Measurements from ENCODE around the gene MSH5. TPM values are rescaled to one million over a fixed set of nuclear protein-coding genes. Genes with fewer than 3 reads are reported as not detected.

The MSH5 gene
- total RNA-seq (2022; extraction: Qiagen RNA extraction; ENCODE audit: low read depth) = 10.2 to 14.3 TPM (median 13.0 TPM) in 5 replicates

DNA sequence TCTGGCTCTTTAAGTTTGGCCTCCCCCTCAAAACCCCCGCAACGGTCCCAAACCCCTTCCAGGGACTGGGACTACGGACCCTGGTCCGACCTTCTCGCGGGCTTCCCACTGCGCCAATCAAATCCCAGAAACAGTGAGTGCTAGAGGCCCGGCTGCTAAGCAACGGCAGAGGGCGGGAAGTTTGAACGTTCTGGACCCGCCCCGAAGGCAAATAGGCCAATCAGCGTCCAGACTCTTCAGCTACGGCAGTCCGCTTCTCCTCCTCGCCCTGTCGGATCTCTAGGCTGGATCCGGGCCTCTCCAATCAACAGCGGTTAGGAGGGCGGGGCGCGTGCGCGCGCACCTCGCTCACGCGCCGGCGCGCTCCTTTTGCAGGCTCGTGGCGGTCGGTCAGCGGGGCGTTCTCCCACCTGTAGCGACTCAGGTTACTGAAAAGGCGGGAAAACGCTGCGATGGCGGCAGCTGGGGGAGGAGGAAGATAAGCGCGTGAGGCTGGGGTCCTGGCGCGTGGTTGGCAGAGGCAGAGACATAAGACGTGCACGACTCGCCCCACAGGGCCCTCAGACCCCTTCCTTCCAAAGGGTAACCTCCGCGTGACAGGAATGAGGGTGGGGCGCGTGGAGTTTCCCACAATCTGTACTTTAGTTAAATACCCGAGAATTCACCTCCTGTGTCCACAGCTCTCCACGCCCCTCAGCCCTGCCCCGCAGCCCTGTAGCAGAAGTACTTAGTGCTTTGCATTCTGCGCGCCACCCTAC lies at the start of gene MSH5:
Gene MSH5, plus strand, starts transcription at position 367 of the 758 bp plus-strand sequence. CDS start 462 bp downstream, outside the sequence.

GRCh38 chr6:31702819-31703716 lies 36.7 kb upstream of the MSH5 start, which contains the start of gene ABHD16A:
Gene ABHD16A (minus strand): TSS chr6:31703324. CDS start chr6:31703281, 43 bp downstream.

DNA sequence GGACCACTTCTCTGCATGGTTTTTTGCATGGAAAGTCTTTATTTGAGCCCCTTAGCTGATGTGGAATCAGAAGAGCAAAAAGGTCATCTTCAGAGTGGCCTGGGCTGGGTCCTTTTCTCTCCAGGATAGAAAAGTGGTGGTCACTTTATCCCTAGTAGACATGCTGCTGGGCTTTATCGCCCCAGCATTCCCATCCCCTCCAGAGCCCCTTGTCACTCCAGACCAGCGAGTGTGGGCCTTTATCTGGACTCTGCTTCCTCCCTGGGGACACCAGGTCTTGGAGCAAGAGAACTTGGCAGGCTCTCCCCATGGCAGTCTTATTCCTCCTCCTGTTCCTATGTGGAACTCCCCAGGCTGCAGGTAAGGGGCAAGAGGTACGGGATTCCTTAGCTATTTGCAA lies 33.2 kb upstream of the MSH5 start, which contains the start of gene LY6G6F:
Gene LY6G6F, plus strand, starts transcription at position 268 of the 400 bp plus-strand sequence. Its CDS starts 41 bp downstream, at position 309.

GRCh38 chr6:31715022-31715958 lies 24.5 kb upstream of the MSH5 start, which contains the start of gene LY6G6D:
Gene LY6G6D (plus strand): TSS chr6:31715348. CDS start chr6:31715356, 8 bp downstream.

DNA sequence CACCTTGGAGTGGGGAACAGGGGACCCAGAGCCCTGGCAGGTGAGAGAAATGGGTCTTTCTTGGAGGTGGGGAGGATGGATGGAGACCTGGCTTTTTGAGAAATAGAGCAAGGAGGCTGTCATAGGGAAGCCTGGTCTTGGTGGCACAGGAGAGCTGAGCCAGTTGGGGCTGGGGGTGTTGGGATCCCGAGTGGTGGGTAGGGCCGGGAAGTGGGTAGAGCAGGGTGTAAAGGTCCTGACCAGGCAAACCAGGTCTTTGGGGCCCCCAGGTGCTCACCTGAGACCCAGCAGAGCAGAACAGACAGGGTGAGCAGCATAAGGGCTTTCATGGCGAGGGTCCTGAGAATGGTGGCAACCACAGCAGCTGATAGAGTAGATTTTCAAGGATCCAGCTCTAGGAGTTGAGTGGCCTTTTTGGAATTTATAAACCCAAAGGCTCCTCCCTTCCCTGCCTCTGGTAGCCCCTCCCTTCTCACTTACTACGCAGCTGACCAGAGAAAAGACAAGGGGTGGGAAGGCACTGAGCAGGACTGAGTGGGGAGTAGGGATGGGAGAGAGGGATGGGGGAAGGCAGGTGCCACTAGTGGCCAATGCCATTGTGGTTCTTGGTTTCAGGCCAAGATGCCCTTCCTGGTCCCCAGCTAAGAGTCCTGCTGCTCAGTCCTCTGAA lies 18.3 kb upstream of the MSH5 start, which contains the start of gene LY6G6C:
Gene LY6G6C, minus strand, starts transcription at position 396 of the 670 bp plus-strand sequence. Its CDS starts 67 bp downstream, at position 329.

DNA sequence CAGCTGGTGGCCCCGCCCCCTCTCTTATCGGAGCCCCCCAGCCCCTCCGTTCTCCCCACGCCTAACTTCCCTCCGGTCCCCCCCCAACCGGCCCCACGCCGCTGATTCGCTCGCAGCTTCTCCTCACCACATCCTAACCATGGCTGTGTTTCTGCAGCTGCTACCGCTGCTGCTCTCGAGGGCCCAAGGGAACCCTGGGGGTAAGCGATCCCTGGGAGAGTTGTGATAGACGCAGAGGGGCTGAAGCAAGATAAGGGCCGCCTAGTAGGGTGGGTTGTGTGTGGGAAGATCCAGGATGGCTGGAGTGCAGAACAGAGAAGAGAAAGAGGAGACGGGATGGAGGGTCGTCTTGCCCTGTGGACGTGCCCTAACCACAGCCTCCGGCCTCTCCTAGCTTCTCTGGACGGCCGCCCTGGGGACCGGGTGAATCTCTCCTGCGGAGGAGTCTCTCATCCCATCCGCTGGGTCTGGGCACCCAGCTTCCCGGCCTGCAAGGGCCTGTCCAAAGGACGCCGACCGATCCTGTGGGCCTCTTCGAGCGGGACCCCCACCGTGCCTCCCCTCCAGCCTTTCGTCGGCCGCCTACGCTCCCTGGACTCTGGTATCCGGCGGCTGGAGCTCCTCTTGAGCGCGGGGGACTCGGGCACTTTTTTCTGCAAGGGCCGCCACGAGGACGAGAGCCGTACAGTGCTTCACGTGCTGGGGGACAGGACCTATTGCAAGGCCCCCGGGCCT lies 16.4 kb upstream of the MSH5 start, which contains the start of gene MPIG6B:
Gene MPIG6B, plus strand, starts transcription at position 129 of the 735 bp plus-strand sequence. Its CDS starts 11 bp downstream, at position 140.

GRCh38 chr6:31728767-31729514 lies 10.9 kb upstream of the MSH5 start, which contains the start of gene DDAH2:
Gene DDAH2 (minus strand): TSS chr6:31729299. CDS start chr6:31729161, 138 bp downstream.

GRCh38 chr6:31736021-31736767 lies 3.6 kb upstream of the MSH5 start, which contains the start of gene CLIC1:
Gene CLIC1 (minus strand): TSS chr6:31736530. CDS start chr6:31736300, 230 bp downstream.

DNA sequence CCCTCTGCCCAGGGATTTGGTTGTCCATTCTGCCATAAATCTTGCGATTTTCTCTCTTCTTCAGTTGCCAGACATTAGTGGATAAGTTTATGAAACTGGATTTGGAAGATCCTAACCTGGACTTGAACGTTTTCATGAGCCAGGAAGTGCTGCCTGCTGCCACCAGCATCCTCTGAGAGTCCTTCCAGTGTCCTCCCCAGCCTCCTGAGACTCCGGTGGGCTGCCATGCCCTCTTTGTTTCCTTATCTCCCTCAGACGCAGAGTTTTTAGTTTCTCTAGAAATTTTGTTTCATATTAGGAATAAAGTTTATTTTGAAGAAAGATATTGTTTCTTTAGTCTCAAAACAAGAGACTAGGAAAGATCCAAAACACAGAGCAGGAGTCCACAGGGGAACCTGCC lies 22.6 kb downstream of the MSH5 start, which contains the start of gene SAPCD1:
Gene SAPCD1, plus strand, starts transcription at position 301 of the 400 bp plus-strand sequence. CDS start 399 bp downstream, outside the sequence.

GRCh38 chr6:31776989-31777666 lies 37.3 kb downstream of the MSH5 start, which contains the start of gene VWA7:
Gene VWA7 (minus strand): TSS chr6:31777328. CDS start chr6:31776779, 549 bp downstream.

GRCh38 chr6:31795616-31796298 lies 56.0 kb downstream of the MSH5 start, which contains the start of gene VARS1:
Gene VARS1 (minus strand): TSS chr6:31795752. CDS start chr6:31795217, 535 bp downstream.

DNA sequence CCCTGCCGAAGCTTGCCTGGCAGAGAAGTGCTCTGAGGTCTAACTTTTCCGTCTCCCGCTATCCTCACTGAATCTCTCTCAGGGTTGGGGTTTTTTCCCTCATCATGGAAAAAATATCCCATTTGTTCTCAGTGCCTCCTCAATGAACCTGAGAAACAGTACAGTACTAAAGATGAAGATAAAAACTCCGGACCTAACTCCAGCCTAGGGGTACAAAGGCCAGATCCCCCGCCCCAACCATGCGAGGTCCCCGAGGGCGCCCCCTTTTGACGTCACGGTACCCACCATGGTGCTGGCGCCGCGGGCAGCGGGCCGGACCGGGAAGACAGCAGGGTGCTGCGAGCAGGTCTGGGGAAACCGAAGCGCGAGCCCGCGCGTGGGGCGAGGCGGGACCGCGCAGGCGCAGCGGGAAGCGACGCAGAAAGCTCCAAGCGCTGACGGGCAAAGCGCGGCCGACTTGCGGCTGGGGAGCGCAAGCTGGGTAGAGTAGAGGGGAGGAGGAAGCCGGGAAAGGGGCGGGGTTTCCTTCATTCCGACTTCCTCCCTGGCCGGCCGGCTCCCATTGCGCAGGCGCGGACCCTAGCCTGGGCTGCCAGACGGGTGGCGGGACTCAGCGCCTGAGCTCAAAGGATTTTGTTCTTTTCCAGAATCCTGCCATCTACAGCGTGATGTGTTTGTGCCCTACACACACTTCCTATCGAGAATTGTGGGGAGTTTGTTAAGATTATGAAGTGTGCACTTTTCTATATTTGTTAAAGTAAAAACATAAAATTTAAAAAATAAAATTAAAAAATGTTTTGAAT lies 66.9 kb downstream of the MSH5 start, which contains the start of gene LSM2:
Gene LSM2, minus strand, starts transcription at position 497 of the 803 bp plus-strand sequence. Its CDS starts 209 bp downstream, at position 288.

Measured in A549 treated with RU486 at 1 μM for 4 hours (cell line).